A549 (cell line): Measurements from ENCODE around the gene TC2N.

Source experiments
- MAFK ChIP-seq: fragments of 450-650 bp; IDR thresholded peaks from 2 replicates; pipeline ENCODE4 v1.6.1; 2014; ENCODE audit not compliant: partially characterized antibody
- ZNF302 ChIP-seq: fragments of 250-450 bp; sonication (Bioruptor Pico); IDR thresholded peaks from 2 replicates; pipeline ENCODE4 v1.9.0; 2021; ENCODE audit warnings: inconsistent platforms, mild to moderate bottlenecking, moderate library complexity
- TF ChIP-seq, protein P1 (sequence below): fragments of 200-600 bp; sonication (generic); IDR thresholded peaks from 2 replicates; pipeline ENCODE4 v1.6.1; 2016; ENCODE audit warnings: antibody characterized with exemption, mild to moderate bottlenecking, moderate library complexity

DNA sequence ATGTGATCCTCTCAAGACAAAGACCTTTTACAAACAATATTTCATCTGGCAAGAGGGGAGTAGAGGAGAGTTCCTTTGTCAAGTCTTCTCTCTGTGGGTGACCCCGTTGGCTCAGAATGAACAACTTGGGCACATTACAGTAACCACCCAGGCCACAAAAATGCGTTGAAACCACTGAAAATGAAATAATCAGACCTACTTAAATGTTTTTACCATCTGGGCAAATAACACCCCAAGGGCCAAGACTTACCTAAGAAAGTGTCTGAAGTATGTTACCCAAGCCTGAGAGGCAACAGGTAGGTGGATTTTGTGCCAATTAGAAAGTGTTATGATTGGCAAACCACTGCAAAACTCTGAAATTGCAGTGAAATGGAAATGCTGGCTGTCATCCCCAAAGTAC, 1.3 kb downstream of the TC2N start:
- TF ChIP-seq, protein P1, sequence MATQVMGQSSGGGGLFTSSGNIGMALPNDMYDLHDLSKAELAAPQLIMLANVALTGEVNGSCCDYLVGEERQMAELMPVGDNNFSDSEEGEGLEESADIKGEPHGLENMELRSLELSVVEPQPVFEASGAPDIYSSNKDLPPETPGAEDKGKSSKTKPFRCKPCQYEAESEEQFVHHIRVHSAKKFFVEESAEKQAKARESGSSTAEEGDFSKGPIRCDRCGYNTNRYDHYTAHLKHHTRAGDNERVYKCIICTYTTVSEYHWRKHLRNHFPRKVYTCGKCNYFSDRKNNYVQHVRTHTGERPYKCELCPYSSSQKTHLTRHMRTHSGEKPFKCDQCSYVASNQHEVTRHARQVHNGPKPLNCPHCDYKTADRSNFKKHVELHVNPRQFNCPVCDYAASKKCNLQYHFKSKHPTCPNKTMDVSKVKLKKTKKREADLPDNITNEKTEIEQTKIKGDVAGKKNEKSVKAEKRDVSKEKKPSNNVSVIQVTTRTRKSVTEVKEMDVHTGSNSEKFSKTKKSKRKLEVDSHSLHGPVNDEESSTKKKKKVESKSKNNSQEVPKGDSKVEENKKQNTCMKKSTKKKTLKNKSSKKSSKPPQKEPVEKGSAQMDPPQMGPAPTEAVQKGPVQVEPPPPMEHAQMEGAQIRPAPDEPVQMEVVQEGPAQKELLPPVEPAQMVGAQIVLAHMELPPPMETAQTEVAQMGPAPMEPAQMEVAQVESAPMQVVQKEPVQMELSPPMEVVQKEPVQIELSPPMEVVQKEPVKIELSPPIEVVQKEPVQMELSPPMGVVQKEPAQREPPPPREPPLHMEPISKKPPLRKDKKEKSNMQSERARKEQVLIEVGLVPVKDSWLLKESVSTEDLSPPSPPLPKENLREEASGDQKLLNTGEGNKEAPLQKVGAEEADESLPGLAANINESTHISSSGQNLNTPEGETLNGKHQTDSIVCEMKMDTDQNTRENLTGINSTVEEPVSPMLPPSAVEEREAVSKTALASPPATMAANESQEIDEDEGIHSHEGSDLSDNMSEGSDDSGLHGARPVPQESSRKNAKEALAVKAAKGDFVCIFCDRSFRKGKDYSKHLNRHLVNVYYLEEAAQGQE, result no peak
- TF ChIP-seq MAFK, result no peak
- no peak for TF ChIP-seq ZNF302
